Epithelial cell of proximal tubule (primary cell): ENCODE results near the gene AGPAT2. TPM values are rescaled to one million over a fixed set of nuclear protein-coding genes. Genes with fewer than 3 reads are reported as not detected.
A peak's percentile ranks its signal among the peaks of the same experiment; 100 is the strongest.

Experiments used
- DNase-seq: peaks from one replicate; pipeline ENCODE4 v3.0.0-alpha.2; 2011; ENCODE audit warnings: low read depth
- H3K4me3 ChIP-seq: 2 replicates; pipeline ENCODE4 v1.5.1; 2011; ENCODE audit warnings: low read depth, mild to moderate bottlenecking, low read length
- CTCF ChIP-seq: conservative IDR thresholded peaks from 2 replicates; pipeline ENCODE4 v1.5.1; 2012; ENCODE audit warnings: low read depth, mild to moderate bottlenecking, low read length
- total RNA-seq: library from RNA; depleted of rRNA; stranded (reverse); fragments of >200 nt; gene quantifications from 2 replicates; pipeline ENCODE4 v1.2.3, GENCODE V29; 2015

Gene AGPAT2
- total RNA-seq, 1 donor from 2014 or later: 40.5 TPM

DNA sequence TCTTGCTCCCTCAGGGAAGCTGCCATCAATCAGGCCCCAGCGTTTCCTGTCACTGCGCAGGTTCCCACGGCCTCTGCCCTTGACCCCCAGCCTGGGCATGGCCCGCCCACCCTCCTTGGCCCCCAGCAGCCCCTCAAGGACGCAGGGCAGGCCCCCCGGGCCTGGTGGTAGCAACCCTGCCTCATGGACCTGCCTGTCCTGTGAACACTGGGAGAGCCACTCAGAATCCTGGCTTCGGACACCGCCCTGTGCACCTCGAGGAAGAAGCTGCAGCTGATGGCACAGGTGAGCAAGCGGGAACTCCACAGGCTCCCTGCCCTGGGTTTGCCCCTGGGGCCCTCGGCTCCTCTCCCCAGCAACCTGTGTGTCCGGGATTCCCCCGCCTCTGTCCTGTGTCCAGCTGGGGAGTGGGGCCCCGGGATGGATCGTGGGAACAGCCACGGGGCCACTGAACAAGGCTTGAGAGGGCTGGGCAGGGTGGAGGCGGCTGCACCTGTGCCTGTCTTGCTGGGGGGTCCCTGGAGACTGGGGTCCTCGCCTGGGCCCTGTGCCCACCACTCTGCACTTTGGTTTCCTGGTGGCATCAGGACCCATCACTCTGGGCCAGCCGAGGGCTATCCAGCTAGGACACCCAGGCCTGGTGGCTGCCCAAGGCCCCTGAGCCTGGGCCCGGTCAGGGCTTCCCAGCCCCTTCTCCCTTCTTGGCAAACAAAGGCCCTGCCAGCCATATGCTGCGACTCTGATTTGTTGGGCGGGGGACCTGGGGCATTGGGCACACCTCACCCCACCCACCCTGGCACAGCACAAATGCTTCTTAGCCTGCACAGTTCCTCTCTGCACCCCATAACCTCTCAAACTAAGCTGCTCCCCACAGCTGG, 58.0 kb downstream of the AGPAT2 start:
- no peak for DNase-seq
- TF ChIP-seq CTCF: no peak
- no peak overlapping the region for H3K4me3 ChIP-seq

DNA sequence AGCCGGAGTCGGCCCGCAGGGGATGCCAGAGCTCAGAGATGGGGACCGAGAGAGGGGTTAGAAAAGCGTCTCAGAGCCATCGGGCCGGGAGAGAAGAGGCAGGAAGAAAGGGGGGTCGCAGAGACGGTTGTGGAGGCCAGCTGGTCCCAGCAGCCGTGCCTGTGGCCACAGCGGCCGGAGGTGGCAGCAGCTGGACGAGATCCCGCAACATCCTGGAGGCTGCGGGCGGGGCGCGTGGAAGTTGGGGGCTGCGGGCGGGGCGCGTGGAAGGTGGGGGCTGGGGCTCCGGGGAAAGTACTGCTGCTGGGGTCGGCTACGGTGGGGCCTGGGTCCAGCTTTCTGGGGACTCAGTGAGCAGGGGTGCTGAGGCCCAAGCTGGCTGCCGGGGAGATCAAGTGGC, 59.0 kb downstream of the AGPAT2 start:
- H3K4me3 ChIP-seq: no peak overlapping the region
- TF ChIP-seq CTCF: no peak
- DNase-seq: no peak

DNA sequence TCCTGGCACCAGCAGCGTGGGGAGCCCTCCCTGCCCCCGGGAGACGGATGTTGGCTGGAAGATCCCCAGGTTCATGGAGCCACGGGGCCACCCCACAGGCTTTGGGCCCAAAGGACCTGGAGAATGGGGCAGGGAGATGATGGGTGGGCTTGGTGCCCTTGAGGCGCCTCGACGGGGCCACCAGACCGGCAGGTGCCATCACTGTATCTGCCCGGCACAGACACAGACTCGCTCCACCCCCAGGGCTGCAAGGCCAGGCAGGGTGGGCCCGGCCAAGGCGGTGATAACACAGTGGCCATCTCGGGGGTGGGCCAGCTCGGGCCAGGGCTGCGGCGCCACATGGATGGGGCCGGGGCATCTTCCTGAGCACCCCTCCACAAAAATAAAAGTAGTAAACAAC, 59.6 kb downstream of the AGPAT2 start:
- DNase-seq: no peak
- H3K4me3 ChIP-seq: no peak overlapping the region
- TF ChIP-seq CTCF: no peak

- TF ChIP-seq CTCF: no peak
- H3K4me3 ChIP-seq: no peak overlapping the region
- DNase-seq: no peak
Observed at GRCh38 chr9:136626740-136627642, 60.3 kb downstream of the AGPAT2 start.

- no peak overlapping the region for H3K4me3 ChIP-seq
- no peak for TF ChIP-seq CTCF
- DNase-seq: no peak
Observed at GRCh38 chr9:136626066-136626725, 61.1 kb downstream of the AGPAT2 start.

DNA sequence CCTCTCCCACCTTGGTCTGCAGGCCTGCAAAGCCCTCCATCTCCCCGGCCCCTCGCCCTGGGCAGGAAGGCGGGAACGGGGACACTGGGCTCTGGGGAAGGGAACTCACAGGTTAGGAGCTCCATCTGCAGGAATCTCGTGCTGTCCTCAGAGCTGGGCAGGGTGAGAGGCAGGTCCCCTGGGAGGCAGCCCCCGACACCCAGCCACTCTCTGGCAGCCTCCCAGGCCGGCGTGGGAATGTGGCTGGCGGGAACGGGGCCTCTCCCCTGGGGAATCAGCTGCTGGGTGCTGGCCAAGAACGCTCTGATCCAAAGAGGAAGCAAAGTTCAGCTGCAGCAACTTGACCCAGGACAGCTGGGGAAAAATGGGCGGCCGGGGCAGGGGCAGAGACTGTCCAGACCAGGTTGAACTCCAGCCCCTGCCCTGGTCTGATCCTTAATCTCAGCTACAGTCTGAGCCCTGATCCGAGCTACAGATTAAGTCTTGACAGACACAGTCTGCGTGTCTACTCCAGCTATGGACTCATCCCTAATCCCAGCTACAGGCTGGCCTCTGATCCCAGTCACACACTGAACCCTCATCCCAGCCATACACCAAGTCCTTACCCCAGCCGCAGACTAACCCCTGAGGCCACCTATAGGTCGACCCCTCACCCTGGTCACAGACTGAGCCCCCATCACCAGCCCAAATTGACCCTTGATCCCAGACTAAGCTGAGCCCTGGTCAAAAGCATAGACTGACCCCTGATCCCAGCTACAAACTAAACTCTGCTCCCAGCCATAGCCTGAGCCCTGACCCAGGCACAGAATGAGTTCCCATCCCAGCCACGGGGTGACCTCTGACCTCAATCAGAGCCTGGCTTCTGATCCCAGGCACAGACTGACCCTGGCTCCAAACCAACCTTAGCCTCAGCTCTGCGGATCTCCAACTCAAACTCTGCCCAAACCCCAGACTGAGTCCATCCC, 61.9 kb downstream of the AGPAT2 start:
- DNase-seq: no peak
- H3K4me3 ChIP-seq: no peak overlapping the region
- peak; percentile 56 for TF ChIP-seq CTCF
